Brain microvascular endothelial cell (primary cell): ENCODE results near the gene KRTAP10-1.

Experiments
- DNase-seq: peaks from one replicate; pipeline ENCODE4 v3.0.0-alpha.2; 2020
- H3K27ac ChIP-seq: fragments of 250-450 bp; sonication (Bioruptor Pico); 2 replicates; pipeline ENCODE4 v1.5.1; 2020; ENCODE audit warnings: mild to moderate bottlenecking, moderate library complexity
- H3K27me3 ChIP-seq: fragments of 250-450 bp; sonication (Bioruptor Pico); replicated peaks from 2 replicates; pipeline ENCODE4 v1.5.1; 2020; ENCODE audit warnings: mild to moderate bottlenecking
- H3K36me3 ChIP-seq: fragments of 250-450 bp; sonication (Bioruptor Pico); replicated peaks from 2 replicates; pipeline ENCODE4 v1.5.1; 2020; ENCODE audit warnings: mild to moderate bottlenecking
- H3K4me3 ChIP-seq: 2 replicates; pipeline ENCODE4 v1.5.1; 2011; ENCODE audit warnings: low read depth, mild to moderate bottlenecking, control low read depth, low read length, moderate library complexity
- in situ Hi-C: cut with HindIII; loops from 2 replicates; pipeline ENCODE4 v1.10.0; 2017; ENCODE audit warnings: low sequenced_read_pairs, low pct_ligation_motif_present
- TF ChIP-seq, protein P1 (sequence below): IDR thresholded peaks from 2 replicates; pipeline ENCODE4 v1.5.1; 2011; ENCODE audit warnings: low read depth, mild to moderate bottlenecking, moderate library complexity, low read length, control low read depth, inconsistent platforms; ENCODE audit errors: missing control alignments

KRTAP10-1 gene

GRCh38 chr21:44509539-44509938 lies 30.5 kb downstream of the KRTAP10-1 start:
- Histone ChIP-seq H3K27ac (no peak overlapping the region), H3K36me3 (no peaks in the 10 kb centered on the region), H3K27me3 (peaks cover 4% of the 10 kb centered on the region), H3K4me3 (no peak overlapping the region)
- in situ Hi-C loops = no loop called here
- no peak for DNase-seq
- TF ChIP-seq, protein P1, sequence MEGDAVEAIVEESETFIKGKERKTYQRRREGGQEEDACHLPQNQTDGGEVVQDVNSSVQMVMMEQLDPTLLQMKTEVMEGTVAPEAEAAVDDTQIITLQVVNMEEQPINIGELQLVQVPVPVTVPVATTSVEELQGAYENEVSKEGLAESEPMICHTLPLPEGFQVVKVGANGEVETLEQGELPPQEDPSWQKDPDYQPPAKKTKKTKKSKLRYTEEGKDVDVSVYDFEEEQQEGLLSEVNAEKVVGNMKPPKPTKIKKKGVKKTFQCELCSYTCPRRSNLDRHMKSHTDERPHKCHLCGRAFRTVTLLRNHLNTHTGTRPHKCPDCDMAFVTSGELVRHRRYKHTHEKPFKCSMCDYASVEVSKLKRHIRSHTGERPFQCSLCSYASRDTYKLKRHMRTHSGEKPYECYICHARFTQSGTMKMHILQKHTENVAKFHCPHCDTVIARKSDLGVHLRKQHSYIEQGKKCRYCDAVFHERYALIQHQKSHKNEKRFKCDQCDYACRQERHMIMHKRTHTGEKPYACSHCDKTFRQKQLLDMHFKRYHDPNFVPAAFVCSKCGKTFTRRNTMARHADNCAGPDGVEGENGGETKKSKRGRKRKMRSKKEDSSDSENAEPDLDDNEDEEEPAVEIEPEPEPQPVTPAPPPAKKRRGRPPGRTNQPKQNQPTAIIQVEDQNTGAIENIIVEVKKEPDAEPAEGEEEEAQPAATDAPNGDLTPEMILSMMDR = no peak

- H3K27me3 ChIP-seq = peaks cover 4% of the 10 kb centered on the region
- no peak for DNase-seq
- in situ Hi-C loops = no loop called here
- H3K36me3 ChIP-seq = no peaks in the 10 kb centered on the region
- no peak overlapping the region for H3K4me3 ChIP-seq
- TF ChIP-seq, protein P1 = no peak
- H3K27ac ChIP-seq = no peak overlapping the region
Measured at GRCh38 chr21:44508711-44509445, 31.1 kb downstream of the KRTAP10-1 start.

DNA sequence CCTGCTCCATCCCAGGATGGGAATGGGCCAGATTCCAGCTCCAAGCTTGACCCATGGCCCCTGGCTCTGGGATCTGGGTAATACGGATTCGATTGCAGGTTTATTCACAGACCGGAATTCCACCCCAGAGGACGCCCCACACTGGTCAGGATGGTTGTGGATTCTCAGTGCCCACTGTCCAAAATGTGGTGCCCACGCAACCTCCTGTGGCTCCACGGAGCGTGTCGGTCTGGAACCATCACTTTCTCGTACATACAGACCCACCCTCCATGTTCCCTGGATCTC lies 31.6 kb downstream of the KRTAP10-1 start:
- DNase-seq = no peak
- Histone ChIP-seq H3K4me3 (no peak overlapping the region), H3K27ac (no peak overlapping the region), H3K36me3 (no peaks in the 10 kb centered on the region), H3K27me3 (peaks cover 4% of the 10 kb centered on the region)
- TF ChIP-seq, protein P1 = no peak
- in situ Hi-C loops = no loop called here

GRCh38 chr21:44507673-44508425 lies 32.1 kb downstream of the KRTAP10-1 start:
- TF ChIP-seq, protein P1 = no peak
- no peak for DNase-seq
- in situ Hi-C loops = no loop called here
- Histone ChIP-seq H3K27me3 (peaks cover 4% of the 10 kb centered on the region), H3K36me3 (no peaks in the 10 kb centered on the region), H3K4me3 (no peak overlapping the region), H3K27ac (no peak overlapping the region)

- TF ChIP-seq, protein P1 = no peak
- Histone ChIP-seq H3K27me3 (peaks cover 4% of the 10 kb centered on the region), H3K4me3 (no peak overlapping the region), H3K27ac (no peak overlapping the region), H3K36me3 (no peaks in the 10 kb centered on the region)
- in situ Hi-C loops = no loop called here
- DNase-seq = no peak
Measured at GRCh38 chr21:44506279-44507255, 33.4 kb downstream of the KRTAP10-1 start.
